ENCODE results near the gene FBXO39.
A peak's percentile ranks its signal among the peaks of the same experiment; 100 is the strongest.

The FBXO39 gene

DNA sequence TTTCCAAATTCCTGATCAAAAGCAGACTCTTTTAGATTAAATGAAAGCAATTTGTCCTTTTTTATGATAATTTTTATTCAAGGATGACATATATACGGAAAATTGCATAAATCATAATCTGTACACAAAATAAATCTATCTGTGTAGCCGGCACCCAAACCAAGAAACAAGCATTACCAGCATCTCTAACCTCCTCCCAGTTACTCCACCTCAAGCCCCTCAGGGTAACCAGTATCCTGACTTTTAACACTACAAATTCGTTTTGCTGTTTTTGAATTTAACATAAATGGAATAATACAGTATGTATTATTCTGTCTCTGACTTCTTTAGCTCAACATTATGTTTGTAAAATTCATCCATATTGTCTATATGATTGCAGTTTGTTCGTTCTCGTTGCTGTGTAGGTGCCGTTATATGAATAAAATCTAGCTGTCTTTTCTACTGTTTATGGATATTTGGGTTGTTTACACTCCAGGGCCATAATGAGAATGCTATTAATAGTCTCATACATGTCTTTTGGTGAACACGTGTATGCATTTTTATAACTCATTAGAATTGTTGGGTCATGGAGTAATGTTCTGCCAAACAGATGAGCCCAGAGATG, 54.5 kb downstream of the FBXO39 start:
- Histone ChIP-seq H3K4me1 (ENCODE audit: control insufficient read depth, insufficient read depth, low read length) (no peaks in the 10 kb centered on the region), H3K27ac (ENCODE audit: extremely low read depth, low read depth, low read length) (no peak overlapping the region), H3K36me3 (ENCODE audit: control insufficient read depth in 2 of 2, insufficient read depth in 1 of 2, low read length in 2 of 2) (no peaks in the 10 kb centered on the region), H3K4me3 (ENCODE audit: low read depth, low read length) (no peak overlapping the region), H3K9me3 (ENCODE audit: control insufficient read depth, insufficient read depth, low read depth, low read length) (no peaks in the 10 kb centered on the region)
- ChIA-PET POLR2A (no interaction called here), CTCF (interaction anchor here (0.7 to 5.2 kb wide), 4 partner anchors 9 to 174 kb away, joined by 3 to 49 read pairs (median 4); no protein-coding TSS in a partner anchor)
- TF ChIP-seq ZNF76 (tag by site-specific recombination; IDR thresholded peaks at IDR 0.05; ENCODE audit: borderline replicate concordance, low read depth) (no peak), ZNF157 (tag by site-specific recombination; IDR thresholded peaks at IDR 0.05) (no peak), ZNF23 (tag by site-specific recombination; IDR thresholded peaks at IDR 0.05; ENCODE audit: borderline replicate concordance) (no peak), ZNF155 (tag by site-specific recombination; IDR thresholded peaks at IDR 0.05) (no peak), ZNF843 (tag by site-specific recombination; IDR thresholded peaks at IDR 0.05) (no peak), ZNF792 (tag by site-specific recombination; IDR thresholded peaks at IDR 0.05) (no peak), ZSCAN23 (tag by site-specific recombination; IDR thresholded peaks at IDR 0.05) (no peak), HOXD13 (CRISPR knock-in tag; IDR thresholded peaks at IDR 0.05; ENCODE audit: borderline replicate concordance) (no peak), ZBTB48 (tag by site-specific recombination; IDR thresholded peaks at IDR 0.05) (no peak), ZNF596 (tag by site-specific recombination; IDR thresholded peaks at IDR 0.05) (no peak), ZXDB (tag by site-specific recombination; IDR thresholded peaks at IDR 0.05) (no peak), TRIM28 (IDR thresholded peaks at IDR 0.05; ENCODE audit: borderline replicate concordance, low read length) (no peak), ZNF555 (tag by site-specific recombination; conservative IDR thresholded peaks at IDR 0.05) (no peak), FEZF1 (tag by site-specific recombination; IDR thresholded peaks at IDR 0.05) (no peak)
- TF ChIP-seq, protein P1, sequence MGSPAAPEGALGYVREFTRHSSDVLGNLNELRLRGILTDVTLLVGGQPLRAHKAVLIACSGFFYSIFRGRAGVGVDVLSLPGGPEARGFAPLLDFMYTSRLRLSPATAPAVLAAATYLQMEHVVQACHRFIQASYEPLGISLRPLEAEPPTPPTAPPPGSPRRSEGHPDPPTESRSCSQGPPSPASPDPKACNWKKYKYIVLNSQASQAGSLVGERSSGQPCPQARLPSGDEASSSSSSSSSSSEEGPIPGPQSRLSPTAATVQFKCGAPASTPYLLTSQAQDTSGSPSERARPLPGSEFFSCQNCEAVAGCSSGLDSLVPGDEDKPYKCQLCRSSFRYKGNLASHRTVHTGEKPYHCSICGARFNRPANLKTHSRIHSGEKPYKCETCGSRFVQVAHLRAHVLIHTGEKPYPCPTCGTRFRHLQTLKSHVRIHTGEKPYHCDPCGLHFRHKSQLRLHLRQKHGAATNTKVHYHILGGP (tag by site-specific recombination; IDR thresholded peaks at IDR 0.05) = no peak

DNA sequence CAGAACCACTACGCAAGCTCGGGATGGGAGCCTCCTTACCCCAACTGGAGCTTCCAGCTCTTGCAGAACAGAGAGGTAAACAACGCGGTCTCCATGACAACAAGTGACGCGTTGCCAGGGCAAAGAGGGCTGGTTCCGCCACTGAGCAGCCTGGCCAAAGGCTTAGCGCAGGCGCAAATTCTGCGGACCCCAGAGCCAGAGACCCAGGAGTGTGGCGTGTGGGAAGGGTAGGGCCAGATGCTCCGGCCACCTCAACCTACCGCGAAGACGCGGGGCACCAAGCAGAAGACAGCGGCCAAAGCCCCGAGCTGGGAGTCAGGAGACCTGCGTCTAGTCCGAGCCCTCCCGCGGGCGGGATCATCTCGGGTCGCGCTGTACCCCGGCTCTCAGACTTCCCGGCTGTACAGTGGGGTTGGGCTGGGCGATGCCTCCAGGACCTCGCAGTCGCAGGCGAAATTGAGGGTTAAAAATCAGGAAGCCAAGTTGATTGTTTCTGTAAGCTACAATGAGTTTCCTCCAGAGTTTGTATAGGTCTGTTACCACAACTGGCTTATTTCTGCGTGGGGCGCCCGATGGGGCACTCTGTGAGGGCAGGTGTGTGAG, 55.7 kb downstream of the FBXO39 start, which contains the start of gene TEKT1:
Gene TEKT1 (minus strand): TSS at position 69 of the 603 bp plus-strand sequence. CDS start 1,353 bp downstream, outside the sequence.
- peak within 1 kb of the TSS; percentile 65 for H3K4me3 ChIP-seq (ENCODE audit: low read depth, low read length)
- CTCF ChIA-PET = interaction anchor here (0.6 to 5.2 kb wide), 7 partner anchors 12 to 1393 kb away, joined by 3 to 49 read pairs (median 4); partner anchors contain the start of gene C1QBP
- TF ChIP-seq ZNF335 (tag by site-specific recombination; conservative IDR thresholded peaks at IDR 0.05) (peak; percentile 95), ZNF626 (tag by site-specific recombination; IDR thresholded peaks at IDR 0.05) (no peak), HOXD13 (CRISPR knock-in tag; IDR thresholded peaks at IDR 0.05; ENCODE audit: borderline replicate concordance) (no peak), ZNF146 (tag by site-specific recombination; IDR thresholded peaks at IDR 0.05) (no peak), ZNF16 (tag by site-specific recombination; IDR thresholded peaks at IDR 0.05; ENCODE audit: low read depth) (no peak), GLIS1 (tag by site-specific recombination; IDR thresholded peaks at IDR 0.05) (no peak; the same call in 1 of the 2 replicates), ZNF830 (tag by site-specific recombination; IDR thresholded peaks at IDR 0.05; ENCODE audit: low read depth) (no peak), ZNF776 (tag by site-specific recombination; IDR thresholded peaks at IDR 0.05; ENCODE audit: borderline replicate concordance) (no peak), ZNF560 (tag by site-specific recombination; IDR thresholded peaks at IDR 0.05; ENCODE audit: borderline replicate concordance) (no peak), MYNN (tag by site-specific recombination; IDR thresholded peaks at IDR 0.05; ENCODE audit: borderline replicate concordance) (peak; percentile 74; the same call in 1 of the 2 replicates), WT1 (tag by site-specific recombination; IDR thresholded peaks at IDR 0.05) (no peak), ZNF155 (tag by site-specific recombination; IDR thresholded peaks at IDR 0.05) (no peak), ZFP3 (tag by site-specific recombination; IDR thresholded peaks at IDR 0.05; ENCODE audit: low read depth) (no peak)
- TF ChIP-seq, protein P2, sequence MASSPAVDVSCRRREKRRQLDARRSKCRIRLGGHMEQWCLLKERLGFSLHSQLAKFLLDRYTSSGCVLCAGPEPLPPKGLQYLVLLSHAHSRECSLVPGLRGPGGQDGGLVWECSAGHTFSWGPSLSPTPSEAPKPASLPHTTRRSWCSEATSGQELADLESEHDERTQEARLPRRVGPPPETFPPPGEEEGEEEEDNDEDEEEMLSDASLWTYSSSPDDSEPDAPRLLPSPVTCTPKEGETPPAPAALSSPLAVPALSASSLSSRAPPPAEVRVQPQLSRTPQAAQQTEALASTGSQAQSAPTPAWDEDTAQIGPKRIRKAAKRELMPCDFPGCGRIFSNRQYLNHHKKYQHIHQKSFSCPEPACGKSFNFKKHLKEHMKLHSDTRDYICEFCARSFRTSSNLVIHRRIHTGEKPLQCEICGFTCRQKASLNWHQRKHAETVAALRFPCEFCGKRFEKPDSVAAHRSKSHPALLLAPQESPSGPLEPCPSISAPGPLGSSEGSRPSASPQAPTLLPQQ (tag by site-specific recombination; IDR thresholded peaks at IDR 0.05) = no peak
- TF ChIP-seq, protein P3, sequence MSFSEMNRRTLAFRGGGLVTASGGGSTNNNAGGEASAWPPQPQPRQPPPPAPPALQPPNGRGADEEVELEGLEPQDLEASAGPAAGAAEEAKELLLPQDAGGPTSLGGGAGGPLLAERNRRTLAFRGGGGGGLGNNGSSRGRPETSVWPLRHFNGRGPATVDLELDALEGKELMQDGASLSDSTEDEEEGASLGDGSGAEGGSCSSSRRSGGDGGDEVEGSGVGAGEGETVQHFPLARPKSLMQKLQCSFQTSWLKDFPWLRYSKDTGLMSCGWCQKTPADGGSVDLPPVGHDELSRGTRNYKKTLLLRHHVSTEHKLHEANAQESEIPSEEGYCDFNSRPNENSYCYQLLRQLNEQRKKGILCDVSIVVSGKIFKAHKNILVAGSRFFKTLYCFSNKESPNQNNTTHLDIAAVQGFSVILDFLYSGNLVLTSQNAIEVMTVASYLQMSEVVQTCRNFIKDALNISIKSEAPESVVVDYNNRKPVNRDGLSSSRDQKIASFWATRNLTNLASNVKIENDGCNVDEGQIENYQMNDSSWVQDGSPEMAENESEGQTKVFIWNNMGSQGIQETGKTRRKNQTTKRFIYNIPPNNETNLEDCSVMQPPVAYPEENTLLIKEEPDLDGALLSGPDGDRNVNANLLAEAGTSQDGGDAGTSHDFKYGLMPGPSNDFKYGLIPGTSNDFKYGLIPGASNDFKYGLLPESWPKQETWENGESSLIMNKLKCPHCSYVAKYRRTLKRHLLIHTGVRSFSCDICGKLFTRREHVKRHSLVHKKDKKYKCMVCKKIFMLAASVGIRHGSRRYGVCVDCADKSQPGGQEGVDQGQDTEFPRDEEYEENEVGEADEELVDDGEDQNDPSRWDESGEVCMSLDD (tag by site-specific recombination; IDR thresholded peaks at IDR 0.05) = no peak
- TF ChIP-seq, protein P4, sequence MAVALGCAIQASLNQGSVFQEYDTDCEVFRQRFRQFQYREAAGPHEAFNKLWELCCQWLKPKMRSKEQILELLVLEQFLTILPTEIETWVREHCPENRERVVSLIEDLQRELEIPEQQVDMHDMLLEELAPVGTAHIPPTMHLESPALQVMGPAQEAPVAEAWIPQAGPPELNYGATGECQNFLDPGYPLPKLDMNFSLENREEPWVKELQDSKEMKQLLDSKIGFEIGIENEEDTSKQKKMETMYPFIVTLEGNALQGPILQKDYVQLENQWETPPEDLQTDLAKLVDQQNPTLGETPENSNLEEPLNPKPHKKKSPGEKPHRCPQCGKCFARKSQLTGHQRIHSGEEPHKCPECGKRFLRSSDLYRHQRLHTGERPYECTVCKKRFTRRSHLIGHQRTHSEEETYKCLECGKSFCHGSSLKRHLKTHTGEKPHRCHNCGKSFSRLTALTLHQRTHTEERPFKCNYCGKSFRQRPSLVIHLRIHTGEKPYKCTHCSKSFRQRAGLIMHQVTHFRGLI (tag by site-specific recombination; IDR thresholded peaks at IDR 0.05) = peak; percentile 82

More for the DNA sequence above, 55.7 kb downstream of the FBXO39 start, which contains the start of gene TEKT1:
- H3K36me3 ChIP-seq (ENCODE audit: control insufficient read depth in 2 of 2, insufficient read depth in 1 of 2, low read length in 2 of 2) = no peaks in the 10 kb centered on the region
- POLR2A ChIA-PET = no interaction called here
- H3K27ac ChIP-seq (ENCODE audit: extremely low read depth, low read depth, low read length) = no peak within 1 kb of the TSS
- no peaks in the 10 kb centered on the region for H3K9me3 ChIP-seq (ENCODE audit: control insufficient read depth, insufficient read depth, low read depth, low read length)
- H3K4me1 ChIP-seq (ENCODE audit: control insufficient read depth, insufficient read depth, low read length) = no peaks in the 10 kb centered on the region
